K562 (cell line): Measurements from ENCODE around the gene GPR55. TPM values are rescaled to one million over a fixed set of nuclear protein-coding genes. Genes with fewer than 3 reads are reported as not detected.

Source experiments
- ATAC-seq: fragments of 200-7000 bp; cut with Tn5 transposase; 3 replicates; pipeline ENCODE4 v1.9.1; 2020; ENCODE audit warnings: moderate library complexity
- BruUV-seq: library from RNA; stranded (reverse); fragments of 400-500 nt; replicated peaks from 2 replicates; lab custom pipeline; 2021; lab: Mats Ljungman, UMichigan
- CTCF ChIA-PET: fragments of 300-600 bp; formaldehyde crosslinking; extraction: SDS; loops from one replicate; lab custom pipeline; 2021; ENCODE audit warnings: low intra/inter-chr PET ratio; lab: Yijun Ruan, JAX
- POLR2A ChIA-PET: fragments of 300-600, 350-650 bp; sonication (Branson Sonifier 250); formaldehyde crosslinking; extraction: SDS; loops from one replicate; lab custom pipeline; 2021; ENCODE audit warnings: antibody characterized with exemption, inconsistent platforms; lab: Yijun Ruan, JAX
- DNase-seq, 4 experiments: peaks; one replicate each; pipeline versions ENCODE4 v3.0.0 to v3.0.0-alpha.2; 2011 to 2018; ENCODE audit warnings: low spot score in 3 of 4, mixed read lengths in 3 of 4; ENCODE audit errors: extremely low read depth in 1 of 4
- FAIRE-seq: peaks from 2 replicates; lab custom pipeline; 2011; peaks lifted over from hg19 to GRCh38; lab: Jason Lieb, UNC
- H2AFZ ChIP-seq: 2 replicates; pipeline ENCODE4 v1.6.0; 2011; ENCODE audit warnings: low read depth, low read length, control low read depth, inconsistent platforms
- H3K27ac ChIP-seq: fragments of 200-600 bp; 3 replicates; pipeline ENCODE4 v1.8.0; 2011; ENCODE audit warnings: low read depth, mild to moderate bottlenecking, control low read depth, inconsistent platforms, low read length, moderate library complexity, mixed read lengths; ENCODE audit errors: extremely low read depth
- H3K27me3 ChIP-seq, 2 experiments: fragments of 300-600 bp in 1 of 2; 2 replicates in 1 of 2; 3 replicates in 1 of 2; pipeline versions ENCODE4 v1.6.0 to v1.8.0; 2011; ENCODE audit warnings: inconsistent platforms in 2 of 2, low read length in 2 of 2, mild to moderate bottlenecking in 1 of 2, mixed read lengths in 1 of 2, moderate library complexity in 1 of 2; ENCODE audit not compliant: control insufficient read depth in 2 of 2, insufficient read depth in 2 of 2
- H3K36me3 ChIP-seq: fragments of 300-600 bp; 3 replicates; pipeline ENCODE4 v1.8.0; 2011; ENCODE audit warnings: mild to moderate bottlenecking, low read length, inconsistent platforms; ENCODE audit not compliant: control insufficient read depth, insufficient read depth
- H3K4me1 ChIP-seq, 2 experiments: fragments of 200-600 bp in 1 of 2; replicated peaks in 1 of 2; 2 replicates in 1 of 2; 3 replicates in 1 of 2; pipeline versions ENCODE4 v1.5.1 to v1.8.0; 2011; ENCODE audit warnings: inconsistent platforms in 2 of 2, low read length in 2 of 2, mild to moderate bottlenecking in 1 of 2, mixed read lengths in 1 of 2, moderate library complexity in 1 of 2; ENCODE audit not compliant: control insufficient read depth in 2 of 2, insufficient read depth in 2 of 2
- H3K4me2 ChIP-seq: 2 replicates; pipeline ENCODE4 v1.6.1; 2011; ENCODE audit warnings: low read length, control low read depth, inconsistent platforms, mixed read lengths; ENCODE audit not compliant: insufficient read depth
- H3K4me3 ChIP-seq: fragments of 200-600 bp; sonication (generic), shearing (Covaris generic); 2 replicates; pipeline ENCODE4 v1.5.1; 2016; ENCODE audit warnings: control low read depth, inconsistent platforms
- H3K79me2 ChIP-seq: fragments of 200-600 bp; 3 replicates; pipeline ENCODE4 v1.8.0; 2011; ENCODE audit warnings: low read length, inconsistent platforms; ENCODE audit not compliant: control insufficient read depth, insufficient read depth
- H3K9ac ChIP-seq, 2 experiments: 2 replicates each; pipeline versions ENCODE4 v1.6.0 to v1.6.1; 2011; ENCODE audit warnings: low read depth in 2 of 2, low read length in 2 of 2, control low read depth in 1 of 2, inconsistent platforms in 1 of 2, mild to moderate bottlenecking in 1 of 2, mixed read lengths in 1 of 2; ENCODE audit not compliant: insufficient read depth in 1 of 2
- H3K9me1 ChIP-seq: one replicate; pipeline ENCODE4 v1.6.0; 2011; ENCODE audit warnings: inconsistent platforms, mild to moderate bottlenecking, low read length, moderate library complexity; ENCODE audit not compliant: control insufficient read depth, insufficient read depth
- H3K9me3 ChIP-seq: replicated peaks from 2 replicates; pipeline ENCODE4 v1.5.1; 2011; ENCODE audit warnings: low read depth, low read length, inconsistent platforms; ENCODE audit not compliant: control insufficient read depth, insufficient read depth
- H4K20me1 ChIP-seq: replicated peaks from 2 replicates; pipeline ENCODE4 v1.6.1; 2011; ENCODE audit warnings: low read length, inconsistent platforms, mixed read lengths; ENCODE audit not compliant: control insufficient read depth, insufficient read depth
- ARID1B ChIP-seq: fragments of 450-650 bp; IDR thresholded peaks from 2 replicates; pipeline ENCODE4 v1.6.1; 2016; ENCODE audit warnings: antibody characterized with exemption, mild to moderate bottlenecking, inconsistent platforms
- ELF2 ChIP-seq: fragments of 250-450 bp; sonication (Bioruptor Pico); IDR thresholded peaks from 2 replicates; pipeline ENCODE4 v1.5.0; 2021; ENCODE audit warnings: mild to moderate bottlenecking
- HDAC3 ChIP-seq: fragments of 450-650 bp; IDR thresholded peaks from 2 replicates; pipeline ENCODE4 v1.6.1; 2018; ENCODE audit warnings: borderline replicate concordance, mild to moderate bottlenecking, moderate library complexity; ENCODE audit not compliant: partially characterized antibody
- HDGF ChIP-seq: fragments of 450-650 bp; IDR thresholded peaks from 2 replicates; pipeline ENCODE4 v1.6.1; 2016
- MYNN ChIP-seq, 2 experiments: sonication (generic); formaldehyde crosslinking in 1 of 2; IDR thresholded peaks; 2 replicates each; pipeline versions ENCODE4 v1.5.0 to v1.6.1; 2016 to 2020; ENCODE audit warnings: antibody characterized with exemption in 1 of 2, missing genetic modification reagents in 1 of 2
- PHTF2 ChIP-seq: fragments of 250-450 bp; sonication (Bioruptor Pico); IDR thresholded peaks from 2 replicates; pipeline ENCODE4 v1.5.0; 2021; ENCODE audit warnings: mild to moderate bottlenecking
- RBFOX2 ChIP-seq: fragments of 200-400 bp; formaldehyde crosslinking; IDR thresholded peaks from 2 replicates; pipeline ENCODE4 v1.6.1; 2017; ENCODE audit warnings: low read depth, mild to moderate bottlenecking, low read length, moderate library complexity
- SMARCA4 ChIP-seq: fragments of 450-650 bp; IDR thresholded peaks from 2 replicates; pipeline ENCODE4 v1.6.1; 2016
- ZC3H11A ChIP-seq: IDR thresholded peaks from 2 replicates; pipeline ENCODE4 v1.6.1; 2012; ENCODE audit warnings: low read depth, low read length, improper control_type of control experiment
- ZNF12 ChIP-seq: sonication (generic); formaldehyde crosslinking; IDR thresholded peaks from 2 replicates; pipeline ENCODE4 v1.4.0; 2020; ENCODE audit warnings: mild to moderate bottlenecking, missing genetic modification reagents
- WGBS: fragments of 100-300 bp; shearing (Covaris generic); methylation state at CpG from one replicate; pipeline ENCODE4 v1.1.6; 2016; ENCODE audit warnings: low coverage, mixed read lengths; ENCODE audit not compliant: insufficient coverage; ENCODE audit errors: missing lambda C conversion rate; 5-methylcytosine and 5-hydroxymethylcytosine counted together
- in situ Hi-C: fragments of 300-500 bp; cut with MboI; formaldehyde crosslinking; loops from 4 replicates; pipeline ENCODE4 v1.15.0; 2018; ENCODE audit warnings: inconsistent platforms, mixed read lengths
- intact Hi-C: fragments of 100-400 bp; cut with micrococcal nuclease; formaldehyde crosslinking; loops from 2 replicates; pipeline ENCODE4 v1.14.2; 2022
- polyA plus RNA-seq, 8 experiments: library from polyadenylated mRNA; depleted of rRNA in 4 of 8; stranded (reverse) in 5 of 8; unstranded in 3 of 8; fragments of >200 nt; fragmentation: Nextera tagmentation in 2 of 8; fragmentation: Illumina TruSeq in 1 of 8; extraction: Ambion mirVana in 2 of 8; extraction: Trizol in 1 of 8; gene quantifications; 2 replicates each; pipeline versions ENCODE4 v1.2.1 to v1.2.3, GENCODE V29; 2011 to 2014; ENCODE audit warnings: inconsistent platforms in 1 of 8, missing spikeins in 1 of 8
- total RNA-seq, 7 experiments: library from RNA; depleted of rRNA in 6 of 7; stranded (reverse); fragments of >200 nt in 6 of 7; fragmentation: Illumina TruSeq in 2 of 7; extraction: Trizol in 2 of 7; gene quantifications; 2 replicates each; pipeline versions ENCODE4 v1.2.1 to v1.2.3, GENCODE V29; 2011 to 2021; ENCODE audit warnings: low replicate concordance in 1 of 7
- TF ChIP-seq, protein P1 (sequence below): fragments of 200-800 bp; sonication (Bioruptor generic); IDR thresholded peaks from 2 replicates; pipeline ENCODE4 v1.6.1; 2017; ENCODE audit warnings: missing genetic modification characterization, missing compliant biosample characterization

Gene GPR55
- total and polyA plus RNA-seq, 9 of the 15 experiments (the other 6 are each of a cell fraction or from before 2014, with no cell fraction given), result 0.11 to 0.49 (median 0.27) TPM

DNA sequence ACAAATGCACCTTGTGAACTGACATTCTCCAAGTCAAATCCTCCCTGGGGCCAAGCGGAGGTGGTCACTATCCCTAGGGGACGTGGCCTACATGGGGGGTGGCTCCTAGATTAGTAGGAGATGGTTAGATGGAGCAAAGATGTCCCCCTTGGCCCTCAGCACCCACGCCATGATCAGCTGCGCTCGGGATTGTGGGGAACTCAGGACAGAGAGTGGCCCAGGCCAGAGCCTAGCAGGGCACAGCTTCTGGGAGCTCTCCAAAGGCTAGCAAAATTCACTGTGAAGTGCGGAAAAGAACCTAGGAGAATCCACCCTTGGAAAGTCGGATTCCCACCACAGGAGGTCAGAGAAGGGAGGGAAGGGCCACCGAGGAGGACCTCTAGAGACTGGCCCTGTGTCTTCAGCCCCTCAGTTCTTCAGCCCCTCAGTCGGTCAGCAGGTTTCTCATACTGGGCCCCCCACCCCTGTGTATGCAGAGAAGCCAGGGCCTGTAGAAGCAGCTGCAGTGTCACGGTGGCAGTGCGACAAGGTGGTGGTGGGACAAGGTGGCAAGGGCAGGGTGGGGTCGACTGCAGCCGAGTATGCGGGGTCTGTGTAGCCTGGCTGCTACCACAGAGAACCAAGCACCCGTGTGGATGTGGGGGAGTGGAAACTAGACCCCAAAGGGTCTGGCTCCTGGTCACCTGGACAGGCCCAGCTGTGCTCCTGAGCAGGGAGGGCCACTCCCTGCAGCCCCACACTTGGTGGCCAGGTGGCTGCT lies 18.4 kb downstream of the GPR55 start:
- CTCF ChIA-PET, result no interaction called here
- 58% methylated on average over 12 of the region's 15 CpGs for WGBS

More for the DNA sequence above, 18.4 kb downstream of the GPR55 start:
- in situ Hi-C loops (loop anchor here (5.0 kb wide), 1 partner anchor 81 kb away; no protein-coding TSS in a partner anchor), intact Hi-C loops (loop anchor here (10.0 kb wide), 1 partner anchor 148 kb away; the partner anchor contains the start of gene PSMD1)
- TF ChIP-seq, protein P1, sequence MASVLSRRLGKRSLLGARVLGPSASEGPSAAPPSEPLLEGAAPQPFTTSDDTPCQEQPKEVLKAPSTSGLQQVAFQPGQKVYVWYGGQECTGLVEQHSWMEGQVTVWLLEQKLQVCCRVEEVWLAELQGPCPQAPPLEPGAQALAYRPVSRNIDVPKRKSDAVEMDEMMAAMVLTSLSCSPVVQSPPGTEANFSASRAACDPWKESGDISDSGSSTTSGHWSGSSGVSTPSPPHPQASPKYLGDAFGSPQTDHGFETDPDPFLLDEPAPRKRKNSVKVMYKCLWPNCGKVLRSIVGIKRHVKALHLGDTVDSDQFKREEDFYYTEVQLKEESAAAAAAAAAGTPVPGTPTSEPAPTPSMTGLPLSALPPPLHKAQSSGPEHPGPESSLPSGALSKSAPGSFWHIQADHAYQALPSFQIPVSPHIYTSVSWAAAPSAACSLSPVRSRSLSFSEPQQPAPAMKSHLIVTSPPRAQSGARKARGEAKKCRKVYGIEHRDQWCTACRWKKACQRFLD (CRISPR knock-in tag), result no peak
- TF ChIP-seq HDAC3 (no peak), ELF2 (CRISPR knock-in tag) (no peak), SMARCA4 (no peak), PHTF2 (CRISPR knock-in tag) (no peak), HDGF (no peak), ZC3H11A (no peak), ZNF12 (CRISPR knock-in tag) (0 out of 2 replicates have a peak, but pooled peaks have one; percentile 4), MYNN (IDR thresholded peaks at IDR 0.05) (no peak), MYNN (CRISPR knock-in tag; IDR thresholded peaks at IDR 0.05) (no peak), RBFOX2 (0 out of 2 replicates have a peak, but pooled peaks have one; percentile 5), ARID1B (no peak)
- Histone ChIP-seq H3K4me3 (peak overlapping the region; percentile 29; the same call in 1 of the 2 replicates), H3K9me3 (no peaks in the 10 kb centered on the region), H3K9ac (peak overlapping the region in 1 of 2 experiments; percentile 71; a peak in 2 of 4 replicates), H3K36me3 (no peaks in the 10 kb centered on the region; the same call in 2 of the 3 replicates), H3K4me1 (peaks cover 36 to 54% of the 10 kb centered on the region in 2 experiments), H3K4me2 (peak overlapping the region; percentile 74; the same call in 1 of the 2 replicates), H3K27me3 (no peaks in the 10 kb centered on the region), H3K79me2 (no peaks in the 10 kb centered on the region), H2AFZ (no peak overlapping the region), H3K9me1 (no peaks in the 10 kb centered on the region), H3K27ac (no peak overlapping the region; the same call in 2 of the 3 replicates), H4K20me1 (no peaks in the 10 kb centered on the region)
- FAIRE-seq (no peak), DNase-seq (no peak), ATAC-seq (no peak)
- no TSS peak for BruUV-seq
- POLR2A ChIA-PET, result no interaction called here
